WTC11 (cell line): ENCODE measurements around the gene SNX1. TPM values are rescaled to one million over a fixed set of nuclear protein-coding genes. Genes with fewer than 3 reads are reported as not detected.
"Not testable (repeated sequence)": the region's sequence is repeated elsewhere in the genome, so short reads cannot be mapped to it uniquely, and the experiment has no call there.

Source experiments
- ATAC-seq: fragments of 200-7000 bp; cut with Tn5 transposase; 2 replicates; pipeline ENCODE4 v1.10.0; 2021; ENCODE audit warnings: mild to moderate bottlenecking, moderate library complexity
- CTCF ChIA-PET: fragments of 300-600 bp; sonication (Branson Sonifier 250); formaldehyde crosslinking; loops from one replicate; lab custom pipeline; 2021; ENCODE audit warnings: antibody characterized with exemption; lab: Charles Lee
- POLR2A ChIA-PET: fragments of 350-600 bp; sonication (Branson Sonifier 250); formaldehyde crosslinking; loops from one replicate; lab custom pipeline; 2021; ENCODE audit warnings: antibody characterized with exemption; lab: Charles Lee
- DNase-seq: peaks from one replicate; pipeline ENCODE4 v3.0.0; 2021; ENCODE audit warnings: low spot score
- H3K27ac Mint-ChIP-seq: 2 replicates; pipeline ENCODE4 v1.8.0; 2021; ENCODE audit warnings: mixed read lengths
- H3K27me3 Mint-ChIP-seq: 2 replicates; pipeline ENCODE4 v1.8.0; 2021; ENCODE audit warnings: low read depth, mild to moderate bottlenecking, moderate library complexity, mixed read lengths
- H3K36me3 Mint-ChIP-seq: 2 replicates; pipeline ENCODE4 v1.8.0; 2021; ENCODE audit warnings: mixed read lengths
- H3K4me1 Mint-ChIP-seq: 2 replicates; pipeline ENCODE4 v1.8.0; 2022; ENCODE audit warnings: mixed read lengths
- H3K4me3 Mint-ChIP-seq: 2 replicates; pipeline ENCODE4 v1.8.0; 2021; ENCODE audit warnings: mild to moderate bottlenecking, moderate library complexity, mixed read lengths
- H3K9me3 Mint-ChIP-seq: 2 replicates; pipeline ENCODE4 v1.8.0; 2021; ENCODE audit warnings: mixed read lengths
- AFF4 ChIP-seq: sonication (generic); formaldehyde crosslinking; IDR thresholded peaks from 2 replicates; pipeline ENCODE4 v1.8.1; 2023; ENCODE audit warnings: mild to moderate bottlenecking, missing genetic modification reagents, borderline replicate concordance
- CREB1 ChIP-seq: sonication (generic); formaldehyde crosslinking; IDR thresholded peaks from 2 replicates; pipeline ENCODE4 v1.8.0; 2023; ENCODE audit warnings: mild to moderate bottlenecking, missing genetic modification reagents
- CREM ChIP-seq: sonication (generic); formaldehyde crosslinking; IDR thresholded peaks from 2 replicates; pipeline ENCODE4 v1.8.1; 2022; ENCODE audit warnings: mild to moderate bottlenecking, missing genetic modification reagents, moderate library complexity
- ELF4 ChIP-seq: sonication (generic); formaldehyde crosslinking; IDR thresholded peaks from 2 replicates; pipeline ENCODE4 v1.8.1; 2022; ENCODE audit warnings: low read depth, mild to moderate bottlenecking, moderate library complexity, missing genetic modification reagents
- ERG ChIP-seq: fragments of 250-450 bp; sonication (Bioruptor Pico); IDR thresholded peaks from 2 replicates; pipeline ENCODE4 v1.8.0; 2021; ENCODE audit warnings: mild to moderate bottlenecking
- ESRRA ChIP-seq: sonication (generic); formaldehyde crosslinking; IDR thresholded peaks from 2 replicates; pipeline ENCODE4 v1.8.1; 2022; ENCODE audit warnings: mild to moderate bottlenecking, missing genetic modification reagents, borderline replicate concordance
- GTF2I ChIP-seq: fragments of 250-450 bp; sonication (Bioruptor Pico); conservative IDR thresholded peaks from 2 replicates; pipeline ENCODE4 v1.4.0; 2021; ENCODE audit warnings: mild to moderate bottlenecking
- IRF1 ChIP-seq: sonication (generic); formaldehyde crosslinking; IDR thresholded peaks from 2 replicates; pipeline ENCODE4 v1.8.0; 2023; ENCODE audit warnings: missing genetic modification reagents
- KAT7 ChIP-seq: sonication (generic); formaldehyde crosslinking; IDR thresholded peaks from 2 replicates; pipeline ENCODE4 v1.8.1; 2023; ENCODE audit warnings: missing genetic modification reagents, mild to moderate bottlenecking, borderline replicate concordance
- MAX ChIP-seq: sonication (generic); formaldehyde crosslinking; IDR thresholded peaks from 2 replicates; pipeline ENCODE4 v1.8.0; 2022; ENCODE audit warnings: mild to moderate bottlenecking, missing genetic modification reagents
- NR2C2 ChIP-seq: sonication (generic); formaldehyde crosslinking; IDR thresholded peaks from 2 replicates; pipeline ENCODE4 v1.8.0; 2022; ENCODE audit warnings: mild to moderate bottlenecking, missing genetic modification reagents
- ZBTB21 ChIP-seq: sonication (generic); formaldehyde crosslinking; IDR thresholded peaks from 2 replicates; pipeline ENCODE4 v1.8.1; 2023; ENCODE audit warnings: mild to moderate bottlenecking, missing genetic modification reagents, borderline replicate concordance
- ZBTB43 ChIP-seq: sonication (generic); formaldehyde crosslinking; IDR thresholded peaks from 2 replicates; pipeline ENCODE4 v1.8.1; 2023; ENCODE audit warnings: mild to moderate bottlenecking, missing genetic modification reagents
- ZNF138 ChIP-seq: sonication (generic); formaldehyde crosslinking; conservative IDR thresholded peaks from 2 replicates; pipeline ENCODE4 v1.8.1; 2022; ENCODE audit warnings: mild to moderate bottlenecking, moderate library complexity, missing genetic modification reagents
- ZNF232 ChIP-seq: sonication (generic); formaldehyde crosslinking; IDR thresholded peaks from 2 replicates; pipeline ENCODE4 v1.8.0; 2022; ENCODE audit warnings: mild to moderate bottlenecking, missing genetic modification reagents
- ZNF281 ChIP-seq: sonication (generic); formaldehyde crosslinking; IDR thresholded peaks from 2 replicates; pipeline ENCODE4 v1.8.0; 2023; ENCODE audit warnings: mild to moderate bottlenecking, missing genetic modification reagents
- total RNA-seq: library from RNA; stranded (reverse); gene quantifications from 3 replicates; pipeline ENCODE4 v1.2.3, GENCODE V29; 2021

Gene SNX1
- total RNA-seq, 1 experiment from 2014 or later = 65.7 TPM

- TF ChIP-seq AFF4 (no peak), IRF1 (CRISPR knock-in tag) (no peak), ZBTB21 (no peak)
These were observed 11.6 kb downstream of the SNX1 start (continued) for GRCh38 chr15:64107337-64107736.

- DNase-seq, POLR2A ChIA-PET, ATAC-seq, H3K4me3 Mint-ChIP-seq, H3K9me3 Mint-ChIP-seq, H3K4me1 Mint-ChIP-seq, H3K27me3 Mint-ChIP-seq, H3K27ac Mint-ChIP-seq: not testable (repeated sequence)
- peaks cover 13% of the 10 kb centered on the region for H3K36me3 Mint-ChIP-seq
- CTCF ChIA-PET = interaction anchor here (2.3 kb wide), 1 partner anchor 43 kb away, joined by 14 read pairs; no protein-coding TSS in a partner anchor
These were observed 14.4 kb downstream of the SNX1 start for GRCh38 chr15:64110108-64110701.

- H3K27ac Mint-ChIP-seq = no peak overlapping the region
- DNase-seq = no peak
- TF ChIP-seq ZBTB43 (CRISPR knock-in tag) (no peak), ELF4 (CRISPR knock-in tag) (no peak), IRF1 (CRISPR knock-in tag) (no peak), ESRRA (CRISPR knock-in tag) (no peak), MAX (no peak)
- no peak for ATAC-seq
- no peaks in the 10 kb centered on the region for H3K9me3 Mint-ChIP-seq
- peaks cover 8% of the 10 kb centered on the region for H3K4me1 Mint-ChIP-seq
- no peaks in the 10 kb centered on the region for H3K27me3 Mint-ChIP-seq
- ChIA-PET POLR2A (interaction anchor here (1.4 kb wide), 1 partner anchor 18 kb away, joined by 3 read pairs; the partner anchor contains the start of gene CIAO2A), CTCF (interaction anchor here (0.8 to 2.3 kb wide), 3 partner anchors 38 to 52 kb away, joined by 3 to 14 read pairs (median 5); partner anchors contain the start of gene PPIB)
- H3K36me3 Mint-ChIP-seq = peaks cover 13% of the 10 kb centered on the region
- no peak overlapping the region for H3K4me3 Mint-ChIP-seq
These were observed 15.3 kb downstream of the SNX1 start for GRCh38 chr15:64110950-64111678.

GRCh38 chr15:64111679-64112050 lies 15.9 kb downstream of the SNX1 start:
- CTCF ChIA-PET = interaction anchor here (0.8 to 2.3 kb wide), 3 partner anchors 38 to 51 kb away, joined by 3 to 14 read pairs (median 5); partner anchors contain the start of gene PPIB
- no peak for ATAC-seq
- Mint-ChIP-seq H3K36me3 (peaks cover 13% of the 10 kb centered on the region), H3K9me3 (no peaks in the 10 kb centered on the region), H3K27me3 (no peaks in the 10 kb centered on the region), H3K27ac (no peak overlapping the region), H3K4me3 (no peak overlapping the region), H3K4me1 (peaks cover 8% of the 10 kb centered on the region)
- no peak for TF ChIP-seq NR2C2 (CRISPR knock-in tag)
- no peak for TF ChIP-seq KAT7 (CRISPR knock-in tag)
- no peak for TF ChIP-seq ZNF281
- TF ChIP-seq ZNF138 = no peak
- TF ChIP-seq ESRRA (CRISPR knock-in tag) = no peak
- TF ChIP-seq CREM (CRISPR knock-in tag) = no peak
- no peak for TF ChIP-seq GTF2I
- TF ChIP-seq ZNF232 = no peak
- TF ChIP-seq ERG = no peak
- TF ChIP-seq CREB1 (CRISPR knock-in tag) = no peak
- no peak for DNase-seq
- POLR2A ChIA-PET = interaction anchor here (0.5 to 1.4 kb wide), 2 partner anchors 19 to 55 kb away, joined by 3 to 8 read pairs; partner anchors contain the start of gene CIAO2A
